Hematopoietic multipotent progenitor cell (in vitro differentiated cells): ENCODE measurements around the gene FURIN. TPM values are rescaled to one million over a fixed set of nuclear protein-coding genes. Genes with fewer than 3 reads are reported as not detected.
A peak's percentile ranks its signal among the peaks of the same experiment; 100 is the strongest.
"Not testable (repeated sequence)": the region's sequence is repeated elsewhere in the genome, so short reads cannot be mapped to it uniquely, and the experiment has no call there.

Experiments used
- DNase-seq, 3 donors: peaks; one replicate each; pipeline ENCODE4 v3.0.0-alpha.2; 2011 to 2015; ENCODE audit warnings: low read depth in 2 of 3, low spot score in 2 of 3
- total RNA-seq: library from RNA; depleted of rRNA; stranded (reverse); fragments of >200 nt; gene quantifications from one replicate; pipeline ENCODE4 v1.2.3, GENCODE V29; 2012

FURIN gene
- total RNA-seq, 1 donor = 124 TPM

DNA sequence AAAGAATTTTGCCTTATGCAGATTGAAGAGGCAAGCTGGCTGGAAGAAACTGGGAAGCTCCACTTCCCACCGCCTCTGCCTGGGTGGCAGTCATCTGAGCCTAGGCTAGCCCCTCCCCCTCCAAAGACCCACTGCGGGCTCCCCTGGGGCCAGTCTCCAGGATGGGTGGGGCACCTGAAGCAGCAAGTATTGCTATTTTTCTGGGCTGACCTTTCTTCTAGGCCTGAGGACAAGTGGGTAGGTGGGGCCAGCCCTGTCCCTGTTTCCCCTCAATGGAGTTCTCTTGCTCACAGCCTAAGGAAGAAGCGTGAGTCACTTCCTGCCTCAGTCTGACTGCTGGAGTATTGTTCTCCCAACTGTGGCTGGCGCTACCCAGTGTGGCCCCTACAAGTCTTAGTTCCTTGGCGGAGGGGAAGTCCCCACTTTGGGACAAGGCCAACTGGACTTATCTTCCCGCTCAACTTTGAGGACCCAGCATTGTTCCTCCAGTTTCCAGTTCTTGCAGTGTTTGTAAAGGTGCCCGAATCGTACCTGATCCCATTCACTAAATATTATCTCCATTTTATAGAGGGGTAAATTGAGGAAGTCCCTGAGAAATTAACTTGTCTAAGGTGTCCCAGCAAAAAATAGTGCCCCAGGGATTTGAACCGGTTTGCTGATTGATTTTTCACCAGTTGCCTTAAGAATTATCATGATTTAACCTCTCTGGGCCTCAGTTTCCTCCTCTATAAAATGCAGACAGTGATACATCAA, 1.4 kb downstream of the FURIN start:
- peak in 1 of 3 donors; percentile 74 for DNase-seq

DNA sequence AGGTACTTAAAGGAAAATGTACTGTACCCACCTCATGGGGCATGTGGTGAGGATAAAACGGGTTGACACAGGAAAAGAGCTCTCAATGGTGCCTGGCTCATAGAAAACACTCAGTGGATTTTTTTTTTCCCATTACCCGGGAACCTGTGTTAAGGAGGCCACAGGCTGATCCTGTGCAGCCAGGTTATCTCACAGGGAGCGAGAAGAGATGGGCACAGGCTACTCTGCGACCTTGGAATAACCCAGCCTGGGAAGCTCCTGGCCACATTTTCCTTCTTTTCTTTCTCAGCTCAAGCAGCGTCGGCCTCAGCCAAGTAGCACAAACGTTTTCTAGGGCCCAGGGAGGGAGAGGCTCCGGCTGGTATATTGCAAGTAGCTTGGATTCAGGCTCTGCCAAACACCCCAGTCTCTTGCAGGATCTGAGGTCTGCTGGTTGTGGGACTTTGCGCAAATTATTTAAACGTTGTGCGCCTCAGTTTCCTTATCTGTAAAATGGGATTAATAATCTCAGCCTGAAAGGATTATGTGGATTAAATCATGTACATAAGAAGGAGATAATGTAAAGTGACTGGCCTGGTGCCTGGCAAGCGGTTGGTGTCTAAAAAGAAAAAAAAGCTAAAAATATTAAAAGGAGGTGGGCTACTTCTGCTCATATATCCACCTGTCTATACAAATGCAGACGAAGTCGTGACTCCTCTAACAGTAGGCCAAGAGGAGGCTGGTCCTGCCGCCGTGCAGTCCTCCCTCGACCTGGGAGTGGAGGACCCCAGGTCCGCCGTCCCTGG, 2.2 kb downstream of the FURIN start:
- DNase-seq = peak in 1 of 3 donors; percentile 30

DNA sequence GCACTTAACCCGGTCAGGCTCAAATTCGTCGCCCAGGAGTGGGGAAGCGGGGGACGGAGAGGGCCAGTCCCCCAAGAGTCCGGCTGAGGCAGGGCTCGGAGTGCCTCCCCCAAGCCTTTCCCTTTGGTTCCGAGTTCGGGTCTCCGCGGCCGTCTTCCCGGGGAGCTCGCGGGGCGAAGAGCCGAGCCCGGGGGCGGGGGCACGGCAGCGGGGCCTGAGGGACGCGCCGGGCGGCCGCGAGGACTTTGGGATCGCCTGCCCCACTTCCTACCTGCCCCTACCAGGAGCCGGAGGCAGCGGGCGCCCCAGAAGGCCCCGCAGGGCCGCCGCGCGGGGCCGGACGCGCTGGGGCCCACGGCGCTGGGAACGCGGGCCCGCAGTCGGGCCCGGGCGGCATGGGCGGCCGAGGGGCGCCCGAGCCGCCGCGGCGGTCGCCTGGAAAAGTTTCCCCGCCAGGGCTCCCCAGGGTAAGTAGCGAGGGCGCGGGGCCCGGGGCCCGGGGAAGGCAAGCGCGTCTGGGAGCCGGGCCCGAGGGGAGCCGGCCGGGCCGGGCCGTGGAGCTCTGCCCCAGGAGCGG, 2.8 kb downstream of the FURIN start:
- peak in 1 of 3 donors; percentile 31 for DNase-seq

DNA sequence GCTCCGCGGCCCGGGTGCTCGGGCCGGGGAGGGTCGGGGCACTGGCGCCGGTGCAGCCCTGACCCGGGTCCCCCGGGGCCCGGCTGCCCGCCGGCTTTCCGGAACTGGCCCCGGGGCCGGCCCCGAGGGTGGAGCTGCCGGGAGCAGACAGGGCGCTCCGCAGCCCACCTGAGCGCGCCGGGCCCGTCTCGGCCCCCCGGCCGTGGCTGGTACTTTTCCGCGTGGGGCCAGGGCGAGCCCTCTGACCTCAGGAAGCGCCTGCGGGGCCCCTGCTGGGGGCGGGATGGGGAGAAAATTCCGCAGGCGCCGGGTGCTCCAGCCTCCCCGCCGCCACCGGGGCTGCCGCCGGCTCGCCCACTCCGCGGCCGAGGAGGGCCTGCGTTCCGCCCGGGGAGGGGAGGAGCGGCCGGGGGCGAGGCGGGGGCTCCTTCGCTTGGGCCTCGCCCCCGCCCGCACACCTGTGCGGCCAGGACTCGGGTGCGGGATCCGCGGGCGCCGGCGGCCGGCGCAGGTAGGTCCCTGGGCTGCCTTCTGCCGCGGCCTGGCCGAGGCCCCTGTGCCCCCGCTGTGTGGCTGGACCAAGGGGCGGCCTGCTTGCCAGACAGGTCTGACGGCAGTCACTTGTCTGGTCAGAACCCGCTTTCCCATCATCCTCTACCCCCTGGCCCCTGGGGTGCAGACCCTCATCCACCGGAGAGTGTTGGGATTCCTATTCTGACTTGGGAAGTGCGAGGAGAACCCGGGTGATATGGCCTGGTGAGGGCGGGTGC, 3.5 kb downstream of the FURIN start:
- no peak for DNase-seq

DNA sequence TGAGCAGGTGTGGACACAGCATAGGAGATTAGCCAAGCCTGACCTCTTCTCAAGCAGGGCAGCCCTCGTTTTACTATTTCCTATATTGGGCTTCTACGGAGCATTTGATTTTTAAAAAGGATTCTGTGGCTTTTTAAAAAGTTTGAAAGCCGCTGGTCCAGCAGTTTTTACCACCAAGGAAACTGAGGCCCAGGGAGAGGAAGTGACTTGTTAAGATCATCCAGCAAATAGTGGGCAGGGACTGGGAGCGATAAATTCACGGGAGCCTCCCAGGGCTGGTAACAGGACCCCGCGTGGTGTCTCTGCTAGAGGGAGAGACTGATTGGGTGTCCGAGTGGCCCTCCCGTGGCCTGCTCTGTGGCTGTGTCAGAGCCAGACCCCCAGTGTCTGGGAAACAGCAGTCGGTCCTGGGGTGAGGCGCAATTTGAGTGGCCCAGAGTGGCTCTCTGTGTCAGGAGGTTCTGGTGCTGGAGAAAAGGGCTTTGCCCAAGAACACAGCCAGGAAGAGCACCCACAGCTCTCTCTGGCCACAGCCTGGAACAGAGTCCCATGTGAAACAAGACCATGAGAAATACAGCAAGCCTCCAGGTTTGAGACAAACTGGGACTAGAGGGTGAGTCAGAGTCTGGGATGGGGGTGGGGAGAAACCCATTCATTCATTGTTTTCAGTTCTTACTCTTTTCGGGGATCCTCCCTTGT, 4.2 kb downstream of the FURIN start:
- DNase-seq = no peak

DNA sequence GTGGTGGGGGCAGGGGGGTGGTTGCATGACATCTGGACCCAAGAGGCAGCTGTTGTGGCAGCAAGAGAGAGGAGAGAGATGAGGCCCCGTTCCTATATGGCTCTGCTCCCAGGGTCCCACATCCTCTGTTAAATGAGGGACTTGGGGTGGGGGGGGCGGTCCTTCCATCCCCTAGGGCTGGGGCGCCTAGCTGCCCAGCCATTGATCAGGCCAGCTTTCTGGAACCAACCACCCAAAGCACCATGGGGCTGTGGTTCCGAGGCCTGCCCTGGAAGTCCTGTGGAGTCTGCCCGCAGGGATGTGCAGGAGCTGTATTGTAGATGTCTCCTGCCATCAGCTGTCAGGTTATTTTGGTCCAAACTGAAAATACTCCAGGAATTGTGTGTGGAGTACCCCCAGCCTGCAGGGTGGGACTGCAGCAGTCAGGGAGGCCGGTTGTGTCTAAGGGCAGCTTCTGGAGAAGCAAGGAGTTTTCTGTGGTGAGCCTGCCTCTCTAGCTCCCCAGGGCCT, 5.2 kb downstream of the FURIN start:
- DNase-seq = no peak

DNA sequence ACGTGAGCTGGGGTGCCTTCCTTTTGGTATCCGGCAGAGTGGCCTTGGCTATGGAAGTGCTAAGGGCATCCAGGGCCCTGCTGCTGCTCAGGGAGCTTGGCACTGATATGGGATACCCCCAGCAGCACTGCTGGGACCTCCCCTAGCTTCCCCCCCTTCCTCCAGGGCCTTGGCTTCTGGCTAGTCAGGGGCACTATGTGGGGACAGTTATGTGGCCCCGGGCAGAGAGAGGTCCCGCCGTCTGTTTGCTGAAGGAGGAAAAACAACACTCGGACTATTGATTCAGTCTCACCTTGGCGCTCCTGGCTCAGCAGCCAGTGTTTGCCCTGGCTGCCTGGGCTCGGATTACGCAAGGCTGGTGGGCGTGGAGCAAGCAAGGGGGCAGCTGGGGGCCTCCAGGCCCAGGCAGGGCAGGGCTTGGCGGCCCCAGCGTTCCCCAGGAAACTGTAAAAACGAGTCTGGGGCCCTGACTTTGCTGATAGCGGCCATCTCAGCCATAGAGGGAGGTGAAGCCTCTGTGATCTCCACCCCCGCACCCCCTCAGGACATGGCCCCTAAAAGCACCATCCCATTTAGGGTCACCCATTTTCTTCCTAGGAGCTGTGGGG, 5.7 kb downstream of the FURIN start:
- peak in 1 of 3 donors; percentile 20 for DNase-seq

DNA sequence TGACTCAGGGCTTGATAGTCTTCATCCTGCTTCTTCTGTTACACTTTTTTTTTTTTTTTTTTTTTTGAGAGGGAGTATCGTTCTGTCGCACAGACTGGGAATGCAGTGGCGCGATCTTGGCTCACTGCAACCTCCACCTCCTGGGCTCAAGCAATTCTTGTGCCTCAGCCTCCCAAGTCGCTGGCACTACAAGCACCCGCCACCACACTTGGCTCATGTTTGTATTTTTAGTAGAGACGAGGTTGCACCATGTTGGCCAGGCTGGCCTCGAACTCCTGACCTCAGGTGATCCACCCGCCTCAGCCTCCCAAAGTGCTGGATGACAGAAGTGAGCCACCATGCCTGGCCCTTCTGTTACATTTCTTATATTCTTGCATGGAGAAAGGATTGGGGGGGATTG, 6.6 kb downstream of the FURIN start:
- DNase-seq = not testable (repeated sequence)

DNA sequence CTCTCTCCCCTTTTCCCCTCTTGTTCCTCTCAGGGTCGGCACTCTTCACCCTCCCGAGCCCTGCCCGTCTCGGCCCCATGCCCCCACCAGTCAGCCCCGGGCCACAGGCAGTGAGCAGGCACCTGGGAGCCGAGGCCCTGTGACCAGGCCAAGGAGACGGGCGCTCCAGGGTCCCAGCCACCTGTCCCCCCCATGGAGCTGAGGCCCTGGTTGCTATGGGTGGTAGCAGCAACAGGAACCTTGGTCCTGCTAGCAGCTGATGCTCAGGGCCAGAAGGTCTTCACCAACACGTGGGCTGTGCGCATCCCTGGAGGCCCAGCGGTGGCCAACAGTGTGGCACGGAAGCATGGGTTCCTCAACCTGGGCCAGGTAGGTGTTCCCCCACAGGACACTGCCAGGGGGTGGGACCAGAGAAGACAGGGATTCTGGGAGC, 7.2 kb downstream of the FURIN start:
- DNase-seq = no peak

DNA sequence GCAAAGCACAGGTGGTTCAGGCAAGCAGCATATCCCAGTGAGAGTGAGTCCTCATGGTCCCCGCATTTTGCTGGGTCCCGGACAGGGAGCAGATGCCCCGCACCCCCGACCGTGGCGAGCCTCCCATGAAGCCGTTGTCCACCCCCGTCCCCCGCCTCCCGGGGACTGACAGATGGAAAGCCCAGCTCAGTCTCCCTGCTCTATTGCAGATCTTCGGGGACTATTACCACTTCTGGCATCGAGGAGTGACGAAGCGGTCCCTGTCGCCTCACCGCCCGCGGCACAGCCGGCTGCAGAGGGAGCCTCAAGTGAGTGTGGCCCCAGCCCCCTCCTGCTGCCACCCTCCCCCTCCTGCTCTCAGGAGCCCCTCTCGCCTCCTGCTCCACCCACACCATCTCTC, 7.7 kb downstream of the FURIN start:
- DNase-seq = no peak

DNA sequence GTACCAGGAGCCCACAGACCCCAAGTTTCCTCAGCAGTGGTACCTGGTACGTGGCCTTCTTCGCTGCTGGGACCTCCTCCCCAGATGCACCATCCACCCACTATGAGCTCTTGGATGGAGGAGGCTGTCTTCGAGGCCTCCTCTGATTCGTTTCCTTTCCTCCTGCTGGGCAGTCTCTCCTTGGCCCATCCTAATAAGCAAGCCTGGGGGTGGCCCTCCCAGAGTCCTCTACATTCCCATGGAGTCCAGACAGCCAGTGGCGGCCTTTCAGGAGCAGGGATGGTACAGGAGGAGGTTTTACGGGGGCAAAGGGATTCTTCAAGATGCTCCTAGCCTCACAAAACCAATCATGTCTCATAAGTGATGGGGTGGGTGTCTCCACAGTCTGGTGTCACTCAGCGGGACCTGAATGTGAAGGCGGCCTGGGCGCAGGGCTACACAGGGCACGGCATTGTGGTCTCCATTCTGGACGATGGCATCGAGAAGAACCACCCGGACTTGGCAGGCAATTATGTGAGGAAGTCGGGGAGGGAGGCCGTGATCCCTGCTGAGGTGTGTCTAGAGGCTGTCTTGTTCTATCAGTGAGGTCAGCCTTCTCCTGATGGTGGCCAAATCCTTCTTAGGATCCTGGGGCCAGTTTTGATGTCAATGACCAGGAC, 8.3 kb downstream of the FURIN start:
- DNase-seq = no peak

DNA sequence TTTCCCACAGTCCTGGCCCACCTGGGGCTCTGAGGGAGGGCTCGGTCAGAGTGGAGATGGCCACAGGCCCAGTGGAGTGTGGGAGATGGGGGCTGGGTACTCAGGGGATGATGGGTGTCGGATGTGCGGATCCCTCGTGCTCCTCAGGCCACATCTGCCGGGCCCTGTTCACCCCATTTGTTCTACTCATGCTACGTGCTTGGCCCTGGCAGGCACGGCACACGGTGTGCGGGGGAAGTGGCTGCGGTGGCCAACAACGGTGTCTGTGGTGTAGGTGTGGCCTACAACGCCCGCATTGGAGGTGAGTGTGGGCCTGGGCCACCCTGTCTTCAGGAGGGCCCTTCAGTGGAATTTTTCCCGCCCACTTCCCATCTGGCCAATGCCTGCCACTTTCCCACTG, 8.9 kb downstream of the FURIN start:
- DNase-seq = no peak

DNA sequence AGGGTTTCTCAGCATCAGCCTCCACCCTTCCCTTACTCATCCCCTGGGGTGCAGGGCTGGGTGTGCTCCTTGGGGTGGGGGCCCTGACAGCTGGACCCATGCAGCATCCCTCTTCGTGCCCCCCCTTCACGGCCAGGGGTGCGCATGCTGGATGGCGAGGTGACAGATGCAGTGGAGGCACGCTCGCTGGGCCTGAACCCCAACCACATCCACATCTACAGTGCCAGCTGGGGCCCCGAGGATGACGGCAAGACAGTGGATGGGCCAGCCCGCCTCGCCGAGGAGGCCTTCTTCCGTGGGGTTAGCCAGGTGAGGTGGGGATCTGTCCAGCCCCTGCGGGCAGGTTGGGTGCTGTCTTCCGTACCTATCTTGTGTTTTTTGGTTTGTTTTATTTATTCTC, 9.6 kb downstream of the FURIN start:
- DNase-seq = no peak

DNA sequence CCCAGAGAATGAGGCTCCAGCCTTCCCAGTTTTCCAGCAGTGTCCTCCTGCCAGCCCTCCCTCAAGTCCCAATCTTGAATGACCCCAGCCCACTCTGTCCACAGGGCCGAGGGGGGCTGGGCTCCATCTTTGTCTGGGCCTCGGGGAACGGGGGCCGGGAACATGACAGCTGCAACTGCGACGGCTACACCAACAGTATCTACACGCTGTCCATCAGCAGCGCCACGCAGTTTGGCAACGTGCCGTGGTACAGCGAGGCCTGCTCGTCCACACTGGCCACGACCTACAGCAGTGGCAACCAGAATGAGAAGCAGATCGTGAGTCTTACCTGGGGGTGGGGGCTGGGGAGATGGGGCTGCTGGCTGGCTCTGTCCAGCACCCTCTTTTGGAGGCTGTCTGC, 10.3 kb downstream of the FURIN start:
- no peak for DNase-seq

DNA sequence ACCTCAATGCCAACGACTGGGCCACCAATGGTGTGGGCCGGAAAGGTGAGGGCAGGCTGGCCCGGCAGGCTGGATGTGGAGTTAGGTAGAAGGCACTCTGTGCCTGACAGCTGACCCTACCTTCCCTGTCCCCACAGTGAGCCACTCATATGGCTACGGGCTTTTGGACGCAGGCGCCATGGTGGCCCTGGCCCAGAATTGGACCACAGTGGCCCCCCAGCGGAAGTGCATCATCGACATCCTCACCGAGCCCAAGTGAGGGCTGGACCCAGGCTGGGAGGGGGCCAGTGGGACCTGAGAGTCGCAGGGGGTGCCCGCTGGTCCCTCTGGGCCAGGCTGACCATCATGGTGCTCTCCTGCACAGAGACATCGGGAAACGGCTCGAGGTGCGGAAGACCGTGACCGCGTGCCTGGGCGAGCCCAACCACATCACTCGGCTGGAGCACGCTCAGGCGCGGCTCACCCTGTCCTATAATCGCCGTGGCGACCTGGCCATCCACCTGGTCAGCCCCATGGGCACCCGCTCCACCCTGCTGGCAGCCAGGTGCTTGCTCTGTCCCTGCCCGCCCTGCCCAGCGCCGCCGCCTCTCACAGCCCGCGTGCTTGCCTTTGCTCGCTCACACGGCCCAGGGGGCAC, 11.5 kb downstream of the FURIN start:
- DNase-seq = no peak

DNA sequence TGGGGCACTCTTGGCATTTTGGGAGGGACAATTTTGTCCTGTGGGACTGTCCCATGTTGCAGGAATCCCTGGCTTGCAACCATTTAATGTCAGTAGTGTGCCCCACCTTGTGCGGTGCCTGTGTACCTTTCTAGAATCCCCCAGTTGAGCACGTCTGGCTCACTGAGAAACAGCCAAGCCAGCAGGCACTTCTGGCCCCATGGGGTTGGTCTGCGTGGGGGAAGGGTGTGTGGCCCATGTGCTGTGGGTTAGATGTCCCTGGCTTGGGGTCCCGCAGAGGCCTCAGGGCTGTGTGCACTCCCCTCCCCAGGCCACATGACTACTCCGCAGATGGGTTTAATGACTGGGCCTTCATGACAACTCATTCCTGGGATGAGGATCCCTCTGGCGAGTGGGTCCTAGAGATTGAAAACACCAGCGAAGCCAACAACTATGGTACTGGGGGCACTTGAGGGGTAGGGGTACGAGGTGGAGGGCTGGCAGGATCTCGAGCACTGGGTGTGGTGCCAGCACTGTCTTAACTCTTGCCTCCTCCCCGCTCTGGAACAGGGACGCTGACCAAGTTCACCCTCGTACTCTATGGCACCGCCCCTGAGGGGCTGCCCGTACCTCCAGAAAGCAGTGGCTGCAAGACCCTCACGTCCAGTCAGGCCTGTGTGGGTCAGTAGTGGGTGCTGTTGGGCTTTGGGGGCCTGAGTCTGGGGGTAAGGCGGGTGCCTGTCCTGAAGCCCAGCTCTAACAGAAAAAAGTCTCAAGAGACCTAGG, 12.2 kb downstream of the FURIN start:
- no peak for DNase-seq

DNA sequence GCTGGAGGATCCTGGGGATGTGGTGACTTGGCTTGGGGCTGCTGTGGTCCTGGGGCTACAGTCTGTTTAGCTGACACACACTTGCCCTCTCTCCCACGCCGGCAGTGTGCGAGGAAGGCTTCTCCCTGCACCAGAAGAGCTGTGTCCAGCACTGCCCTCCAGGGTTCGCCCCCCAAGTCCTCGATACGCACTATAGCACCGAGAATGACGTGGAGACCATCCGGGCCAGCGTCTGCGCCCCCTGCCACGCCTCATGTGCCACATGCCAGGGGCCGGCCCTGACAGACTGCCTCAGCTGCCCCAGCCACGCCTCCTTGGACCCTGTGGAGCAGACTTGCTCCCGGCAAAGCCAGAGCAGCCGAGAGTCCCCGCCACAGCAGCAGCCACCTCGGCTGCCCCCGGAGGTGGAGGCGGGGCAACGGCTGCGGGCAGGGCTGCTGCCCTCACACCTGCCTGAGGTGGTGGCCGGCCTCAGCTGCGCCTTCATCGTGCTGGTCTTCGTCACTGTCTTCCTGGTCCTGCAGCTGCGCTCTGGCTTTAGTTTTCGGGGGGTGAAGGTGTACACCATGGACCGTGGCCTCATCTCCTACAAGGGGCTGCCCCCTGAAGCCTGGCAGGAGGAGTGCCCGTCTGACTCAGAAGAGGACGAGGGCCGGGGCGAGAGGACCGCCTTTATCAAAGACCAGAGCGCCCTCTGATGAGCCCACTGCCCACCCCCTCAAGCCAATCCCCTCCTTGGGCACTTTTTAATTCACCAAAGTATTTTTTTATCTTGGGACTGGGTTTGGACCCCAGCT, 13.0 kb downstream of the FURIN start:
- no peak for DNase-seq
